ENCODE data around the gene TOMM34.

The TOMM34 gene

GRCh38 chr20:44948513-44948912, 11.7 kb downstream of the TOMM34 start:
- H4K20me1 ChIP-seq (ENCODE audit: insufficient read depth, low read length) = no peaks in the 10 kb centered on the region
- H3K79me2 ChIP-seq (ENCODE audit: low read length) = peaks cover 12% of the 10 kb centered on the region
- H3K4me3 ChIP-seq (ENCODE audit: low read length) = no peak overlapping the region
- no peak for DNase-seq
- H3K27ac ChIP-seq (ENCODE audit: low read length) = no peak overlapping the region
- TF ChIP-seq CTCF (IDR thresholded peaks at IDR 0.05; ENCODE audit: low read length) (no peak), EZH2phosphoT487 (IDR thresholded peaks at IDR 0.05; ENCODE audit: low read length) (no peak), EZH2 (optimal IDR thresholded peaks at IDR 0.05; ENCODE audit: low read depth, low read length) (no peak)
- H3K4me2 ChIP-seq (ENCODE audit: low read depth, low read length) = no peak overlapping the region
- no peaks in the 10 kb centered on the region for H3K4me1 ChIP-seq (ENCODE audit: low read length)
- H2AFZ ChIP-seq (ENCODE audit: low read length) = no peak overlapping the region
- no peaks in the 10 kb centered on the region for H3K9me2 ChIP-seq (replicated peaks; ENCODE audit: insufficient read depth, low read length)
- H3F3A ChIP-seq (ENCODE audit: insufficient read depth, low read length) = no peaks in the 10 kb centered on the region; the same call in 1 of the 2 replicates
- no peaks in the 10 kb centered on the region for H3K27me3 ChIP-seq (replicated peaks; ENCODE audit: insufficient read depth, low read length)
- H3K9ac ChIP-seq (ENCODE audit: low read length) = no peak overlapping the region
- no peaks in the 10 kb centered on the region for H3K9me3 ChIP-seq (replicated peaks; ENCODE audit: insufficient read depth, low read length)
- H3K36me3 ChIP-seq (replicated peaks; ENCODE audit: insufficient read depth, low read length) = peaks cover 26% of the 10 kb centered on the region

- Histone ChIP-seq H3K9ac (ENCODE audit: low read length) (no peak overlapping the region), H3K9me3 (replicated peaks; ENCODE audit: insufficient read depth, low read length) (no peaks in the 10 kb centered on the region), H3K36me3 (replicated peaks; ENCODE audit: insufficient read depth, low read length) (peaks cover 26% of the 10 kb centered on the region)
Measured at GRCh38 chr20:44948107-44948506, 12.1 kb downstream of the TOMM34 start.

GRCh38 chr20:44946271-44946852, 13.8 kb downstream of the TOMM34 start:
- H3K36me3 ChIP-seq (replicated peaks; ENCODE audit: insufficient read depth, low read length) = peaks cover 25% of the 10 kb centered on the region
- no peaks in the 10 kb centered on the region for H3K9me2 ChIP-seq (replicated peaks; ENCODE audit: insufficient read depth, low read length)
- H3K27me3 ChIP-seq (replicated peaks; ENCODE audit: insufficient read depth, low read length) = no peaks in the 10 kb centered on the region
- no peaks in the 10 kb centered on the region for H3K9me3 ChIP-seq (replicated peaks; ENCODE audit: insufficient read depth, low read length)
- no peaks in the 10 kb centered on the region for H3K4me1 ChIP-seq (ENCODE audit: low read length)
- no peak overlapping the region for H3K4me3 ChIP-seq (ENCODE audit: low read length)
- peaks cover 4% of the 10 kb centered on the region; the same call in 1 of the 2 replicates for H3K79me2 ChIP-seq (ENCODE audit: low read length)
- H4K20me1 ChIP-seq (ENCODE audit: insufficient read depth, low read length) = no peaks in the 10 kb centered on the region
- DNase-seq = no peak
- no peak overlapping the region for H3K9ac ChIP-seq (ENCODE audit: low read length)
- H3K27ac ChIP-seq (ENCODE audit: low read length) = no peak overlapping the region
- no peaks in the 10 kb centered on the region; the same call in 1 of the 2 replicates for H3F3A ChIP-seq (ENCODE audit: insufficient read depth, low read length)
- H3K4me2 ChIP-seq (ENCODE audit: low read depth, low read length) = no peak overlapping the region
- H2AFZ ChIP-seq (ENCODE audit: low read length) = no peak overlapping the region
- TF ChIP-seq EZH2phosphoT487 (IDR thresholded peaks at IDR 0.05; ENCODE audit: low read length) (no peak), CTCF (IDR thresholded peaks at IDR 0.05; ENCODE audit: low read length) (no peak), EZH2 (optimal IDR thresholded peaks at IDR 0.05; ENCODE audit: low read depth, low read length) (no peak)

More at GRCh38 chr20:44948107-44948506, 12.1 kb downstream of the TOMM34 start:
- Histone ChIP-seq H3K9me2 (replicated peaks; ENCODE audit: insufficient read depth, low read length) (no peaks in the 10 kb centered on the region), H3F3A (ENCODE audit: insufficient read depth, low read length) (no peaks in the 10 kb centered on the region; the same call in 1 of the 2 replicates), H3K27me3 (replicated peaks; ENCODE audit: insufficient read depth, low read length) (no peaks in the 10 kb centered on the region), H3K4me2 (ENCODE audit: low read depth, low read length) (no peak overlapping the region), H3K79me2 (ENCODE audit: low read length) (peaks cover 8% of the 10 kb centered on the region), H2AFZ (ENCODE audit: low read length) (no peak overlapping the region), H3K4me3 (ENCODE audit: low read length) (no peak overlapping the region), H3K4me1 (ENCODE audit: low read length) (no peaks in the 10 kb centered on the region), H4K20me1 (ENCODE audit: insufficient read depth, low read length) (no peaks in the 10 kb centered on the region), H3K27ac (ENCODE audit: low read length) (no peak overlapping the region)
- DNase-seq = no peak
- TF ChIP-seq EZH2 (optimal IDR thresholded peaks at IDR 0.05; ENCODE audit: low read depth, low read length) = no peak
- TF ChIP-seq EZH2phosphoT487 (IDR thresholded peaks at IDR 0.05; ENCODE audit: low read length) = no peak
- no peak for TF ChIP-seq CTCF (IDR thresholded peaks at IDR 0.05; ENCODE audit: low read length)
